Hematopoietic multipotent progenitor cell treated with erythropoietin and hydrocortisone succinate and interleukin-3 and kit ligand, for 6 days (in vitro differentiated cells): Measurements from ENCODE around the gene UCK2.

Source experiments
- DNase-seq: peaks from one replicate; pipeline ENCODE4 v3.0.0-alpha.2; 2015

The UCK2 gene

DNA sequence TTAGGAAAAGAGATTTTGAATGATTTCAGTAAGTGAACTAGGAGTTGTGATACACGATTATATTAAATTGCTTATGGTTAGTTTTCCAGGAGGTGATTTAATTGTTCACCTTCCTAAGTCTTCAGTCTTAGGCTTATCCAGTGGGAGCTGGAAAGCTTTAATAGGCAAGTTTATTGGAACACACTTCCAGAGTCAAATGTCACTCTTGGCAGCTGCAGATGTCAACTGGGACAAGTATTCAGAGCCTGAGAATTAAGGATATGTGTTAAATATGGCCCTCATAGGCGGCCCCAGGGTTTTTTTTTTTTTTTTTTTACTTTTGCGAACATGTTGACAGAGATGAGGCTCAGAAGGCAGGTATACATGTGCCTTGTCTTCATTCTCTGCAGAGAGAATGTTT is 29.2 kb downstream of the UCK2 start:
- no peak for DNase-seq

DNA sequence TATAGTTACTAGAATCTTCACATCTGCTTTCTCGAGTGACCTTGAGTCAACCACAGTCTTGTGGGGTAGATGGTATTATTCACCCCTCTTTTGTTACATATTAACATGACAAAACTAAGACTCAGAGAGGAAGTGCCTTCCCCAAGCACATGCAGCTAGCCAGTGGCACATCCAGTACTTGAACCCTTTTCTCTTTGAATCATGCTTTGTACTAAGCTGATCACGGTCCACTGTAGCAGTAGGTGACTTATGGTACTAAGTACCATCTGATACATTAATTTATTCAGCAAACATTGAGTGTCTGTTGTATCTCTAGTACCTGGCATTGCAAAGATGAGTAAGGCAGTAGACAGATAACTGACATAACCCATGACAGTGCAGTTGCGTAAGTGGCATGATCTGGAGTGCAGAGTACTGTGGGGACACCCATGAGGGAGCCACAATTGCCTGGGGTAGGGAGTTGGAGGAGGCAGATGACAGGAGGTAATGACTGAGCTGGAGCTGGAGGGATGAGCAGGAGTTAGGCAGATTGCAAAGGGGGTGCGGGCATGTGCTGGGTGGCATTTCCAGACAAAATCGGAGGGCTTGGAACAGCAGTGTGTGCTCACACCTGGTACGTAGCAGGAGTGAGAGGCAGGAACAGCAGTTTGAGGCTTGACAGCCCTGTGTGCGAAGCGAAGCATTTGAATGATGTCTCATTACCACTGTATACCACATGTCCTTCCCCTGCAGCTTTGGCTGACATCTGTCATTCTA is 29.8 kb downstream of the UCK2 start:
- peak; percentile 85 for DNase-seq

DNA sequence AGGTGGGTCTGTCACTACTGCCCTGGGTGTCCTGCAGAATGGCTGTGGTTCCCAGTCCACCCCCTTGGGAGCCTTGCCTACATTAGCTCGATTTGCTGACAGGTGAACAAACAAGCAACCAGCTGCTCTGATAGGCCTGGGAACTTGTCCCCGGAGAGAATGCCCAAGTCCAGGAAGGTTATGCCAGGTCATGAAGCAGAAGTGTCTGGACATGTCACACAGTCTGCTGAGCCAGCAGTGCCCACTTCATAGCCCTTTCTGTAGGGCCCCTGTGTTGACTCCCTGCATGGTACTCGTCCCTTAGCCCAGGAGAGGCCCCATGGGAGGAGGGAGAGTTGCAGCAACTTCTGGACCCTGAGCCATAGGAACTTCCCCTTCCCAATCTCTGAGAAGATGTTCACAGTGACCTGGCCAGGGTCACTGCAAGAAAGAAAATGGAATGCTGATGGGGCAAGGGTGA is 31.0 kb downstream of the UCK2 start:
- DNase-seq = no peak

DNA sequence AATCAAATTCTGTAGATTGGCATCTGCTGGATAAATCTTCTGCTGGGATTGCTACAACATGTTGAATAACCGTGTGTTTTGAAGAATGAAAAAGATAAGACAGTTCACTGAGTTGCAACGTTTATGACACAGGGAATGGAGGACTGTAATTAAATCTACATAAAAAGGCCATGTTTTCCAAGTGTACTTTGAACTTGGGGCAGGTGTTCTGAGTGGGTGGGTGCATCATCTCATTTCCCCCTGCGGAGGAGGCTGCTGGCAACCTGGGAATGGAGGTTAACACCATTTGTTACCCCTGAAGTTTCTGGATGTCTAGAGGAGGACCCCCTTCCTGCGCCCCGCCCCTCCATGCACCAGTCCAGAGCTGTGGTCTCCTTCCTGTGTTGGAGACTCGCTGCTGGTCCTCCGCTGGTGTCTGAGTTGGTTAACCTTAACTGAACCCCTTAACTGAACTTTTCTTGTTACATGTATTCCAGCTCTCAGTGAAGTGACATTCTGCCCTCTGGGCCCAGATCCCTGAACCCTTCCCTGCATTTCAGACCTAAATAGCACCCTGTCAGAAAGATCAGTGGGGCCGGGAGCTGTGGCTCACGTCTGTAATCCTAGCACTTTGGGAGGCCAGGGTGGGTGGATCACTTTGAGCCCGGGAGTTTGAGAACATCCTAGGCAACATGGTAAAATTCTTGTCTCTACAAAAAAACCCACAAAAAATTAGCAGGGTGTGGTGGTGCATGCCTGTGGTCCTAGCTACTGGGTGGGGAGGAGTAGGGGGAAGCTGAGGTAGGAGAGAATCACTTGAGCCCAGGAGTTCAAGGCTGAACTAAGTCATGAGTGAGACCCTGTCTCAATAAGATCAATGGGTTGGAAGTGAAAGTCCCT is 31.8 kb downstream of the UCK2 start:
- no peak for DNase-seq

DNA sequence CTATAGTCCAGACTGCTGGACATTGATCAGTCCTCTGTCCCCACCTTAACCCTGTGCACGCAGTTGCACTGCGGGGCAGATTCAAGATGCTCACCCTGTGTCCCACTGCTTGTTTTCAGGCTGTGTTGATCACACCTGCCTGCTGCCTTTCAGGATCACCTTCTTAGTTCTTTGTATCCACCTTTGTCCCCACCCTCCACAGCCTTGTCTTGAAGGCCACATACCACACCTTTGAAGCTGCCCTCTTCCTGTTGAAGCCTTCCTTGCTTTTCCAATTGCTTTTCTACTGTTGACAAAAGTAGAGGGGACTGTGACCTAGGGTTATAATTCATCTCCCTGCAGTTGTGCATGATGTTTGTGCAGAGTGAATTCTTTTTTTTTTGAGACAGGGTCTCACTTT is 32.7 kb downstream of the UCK2 start:
- DNase-seq = no peak

DNA sequence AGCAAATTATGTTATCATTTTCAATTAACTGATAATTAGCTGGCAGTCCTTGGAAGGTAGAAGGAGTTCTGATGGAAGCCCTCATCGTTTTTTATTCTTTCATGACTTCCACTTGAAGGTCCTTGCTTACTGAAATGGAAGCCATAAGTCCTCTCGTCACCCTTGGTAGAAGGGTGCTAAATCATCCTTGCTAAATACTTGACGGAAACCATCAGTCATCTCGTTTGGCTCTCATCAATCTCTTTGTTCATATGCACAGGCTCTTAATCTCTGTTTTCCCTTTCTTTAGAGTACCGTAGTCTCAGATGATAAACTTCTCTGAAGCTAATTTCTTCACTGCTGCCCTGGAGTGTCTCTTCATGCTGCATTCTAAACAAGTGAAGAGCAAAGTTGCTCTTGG is 34.5 kb downstream of the UCK2 start:
- DNase-seq = no peak

DNA sequence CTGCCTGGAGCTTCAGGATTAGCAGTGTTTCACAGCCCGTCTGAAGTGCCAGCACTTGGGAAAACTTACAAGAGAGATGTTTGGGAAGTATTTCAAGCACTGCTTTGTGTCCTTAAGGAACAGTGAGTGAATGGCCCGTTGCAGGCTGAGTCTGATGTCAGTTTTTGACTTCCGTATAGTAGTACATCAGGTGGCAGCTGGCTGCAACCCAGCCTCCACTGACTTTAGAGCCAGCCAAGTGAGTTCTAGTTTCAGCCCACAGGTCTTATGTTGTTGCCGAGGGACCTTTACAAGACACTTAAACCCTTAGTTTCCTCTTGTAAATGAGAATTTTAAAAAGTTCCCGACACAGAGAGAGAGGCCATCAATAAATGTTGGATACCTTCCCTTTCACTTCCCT is 35.0 kb downstream of the UCK2 start:
- no peak for DNase-seq

DNA sequence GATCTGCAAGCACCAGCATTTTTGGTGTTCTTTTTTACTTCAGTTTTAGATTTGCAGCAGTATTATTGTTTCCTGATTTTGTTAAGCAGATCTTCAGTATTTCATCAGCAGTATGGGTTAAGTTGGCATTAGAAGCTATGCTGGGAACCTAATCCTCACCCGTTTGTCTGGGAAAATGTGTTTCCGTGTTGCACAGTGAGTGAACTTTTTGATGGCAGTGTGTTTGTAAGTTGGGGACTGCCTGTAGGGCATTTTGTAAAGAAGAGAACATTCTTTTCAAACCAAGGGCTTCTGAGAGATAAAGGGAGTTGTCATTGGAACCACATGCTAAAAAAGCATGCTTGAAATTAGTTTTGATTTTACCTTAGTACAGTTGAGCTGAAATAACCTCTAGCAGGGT is 35.9 kb downstream of the UCK2 start:
- no peak for DNase-seq

DNA sequence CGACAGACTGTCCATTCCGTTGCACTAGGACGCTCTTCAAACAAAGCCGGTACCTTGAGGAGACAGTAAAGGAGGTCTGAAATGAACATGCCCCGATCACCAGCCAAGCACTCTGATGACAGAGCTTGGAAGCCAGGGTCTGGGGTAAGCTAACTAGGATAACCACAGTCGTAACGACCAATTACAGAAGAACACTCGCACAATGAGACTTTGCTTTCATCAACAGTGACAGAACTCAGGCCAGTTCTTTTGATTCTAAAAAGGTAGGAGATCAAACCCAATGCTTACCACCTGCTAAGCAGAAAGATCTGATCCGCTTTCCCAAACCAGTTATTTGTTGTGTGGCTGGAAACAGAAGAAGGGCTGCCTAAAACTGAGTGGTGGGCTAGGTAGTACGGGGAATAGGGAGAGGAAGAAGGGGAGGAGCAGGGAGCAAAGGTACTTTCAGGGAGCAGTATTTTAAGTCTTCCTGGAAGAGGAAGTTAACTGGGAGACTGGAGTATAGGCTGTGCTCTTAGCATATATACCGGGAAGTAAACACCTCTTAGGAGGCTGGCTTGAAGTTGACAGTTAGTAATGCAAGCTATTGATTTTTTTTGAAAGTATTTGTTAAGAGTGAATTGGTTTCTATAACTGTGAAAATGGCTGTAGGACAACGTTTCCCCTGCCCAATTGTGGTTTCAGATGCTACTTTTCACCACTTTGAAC is 38.4 kb downstream of the UCK2 start:
- DNase-seq = no peak

DNA sequence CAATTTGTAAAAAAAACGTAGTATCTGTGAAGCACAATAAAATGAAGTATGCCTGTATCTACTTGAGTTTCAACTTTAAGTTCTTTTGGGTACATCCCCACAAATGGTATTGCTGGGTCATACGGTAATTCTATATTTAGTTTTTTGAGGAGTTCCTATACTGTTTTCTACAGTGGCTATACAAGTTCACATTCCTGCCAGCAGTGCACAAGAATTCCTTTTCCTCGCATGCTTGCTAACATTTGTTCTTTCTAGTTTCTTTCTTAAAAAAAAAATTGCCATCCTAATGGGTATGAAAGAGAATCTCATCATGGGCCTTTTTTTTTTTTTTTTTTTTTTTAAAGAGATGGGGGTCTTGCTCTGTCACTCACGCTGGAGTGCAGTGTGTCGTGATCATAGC is 41.9 kb downstream of the UCK2 start:
- DNase-seq = no peak

DNA sequence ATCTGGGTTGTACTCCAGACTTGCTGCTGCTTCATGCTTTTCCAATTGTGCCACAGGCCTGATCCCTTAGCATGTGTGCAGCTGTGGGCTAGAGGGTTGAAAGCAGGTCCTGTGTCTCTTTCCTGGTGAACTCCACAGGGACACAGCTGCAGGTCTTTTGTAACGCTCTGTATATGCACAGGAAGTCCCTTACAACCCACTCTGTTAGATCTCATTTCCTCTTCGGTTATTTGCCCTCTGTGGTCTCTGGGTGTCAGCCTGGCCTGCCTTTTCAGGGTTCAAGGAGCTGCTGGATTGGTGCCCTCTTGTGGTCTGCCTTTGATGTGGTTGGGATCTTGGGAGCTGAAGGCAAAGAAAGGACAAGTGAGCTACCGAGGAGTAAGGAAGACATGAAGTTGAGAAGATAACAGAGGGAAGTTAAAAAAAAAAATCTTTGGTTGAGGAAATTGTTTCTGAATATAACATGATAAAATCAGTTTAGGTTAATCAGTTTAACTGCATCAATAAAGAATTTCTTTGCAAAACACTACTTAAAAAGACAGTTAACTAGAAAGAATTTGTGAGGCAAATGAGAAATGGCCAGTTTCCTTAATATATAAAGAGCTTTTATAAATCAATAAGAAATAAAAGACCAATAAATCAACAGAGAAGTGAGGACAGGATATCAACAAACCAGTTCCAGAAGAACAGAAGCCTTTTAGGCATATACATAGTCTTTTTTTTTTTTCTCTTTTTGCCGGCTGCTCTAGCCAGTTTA is 44.1 kb downstream of the UCK2 start:
- DNase-seq = peak; percentile 92

DNA sequence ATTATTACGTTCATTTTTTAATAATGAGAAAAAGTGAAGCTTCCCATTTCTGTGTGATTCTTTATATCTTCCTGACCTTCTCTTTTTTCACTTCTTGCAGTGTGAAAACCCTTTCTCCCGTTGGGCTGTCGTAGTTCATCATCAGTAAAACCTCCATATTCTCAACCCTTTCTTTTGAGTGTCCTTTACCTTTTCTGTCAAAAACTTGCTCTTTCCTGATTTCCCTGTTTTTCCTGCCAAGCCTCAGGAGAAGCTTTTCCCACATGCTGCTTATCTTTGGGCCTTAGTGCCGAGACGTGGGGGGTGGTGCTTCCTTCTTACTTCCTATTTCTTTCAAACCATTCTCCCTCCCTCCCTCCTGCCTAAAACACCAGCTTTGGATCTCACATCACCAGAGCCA is 46.1 kb downstream of the UCK2 start:
- no peak for DNase-seq

DNA sequence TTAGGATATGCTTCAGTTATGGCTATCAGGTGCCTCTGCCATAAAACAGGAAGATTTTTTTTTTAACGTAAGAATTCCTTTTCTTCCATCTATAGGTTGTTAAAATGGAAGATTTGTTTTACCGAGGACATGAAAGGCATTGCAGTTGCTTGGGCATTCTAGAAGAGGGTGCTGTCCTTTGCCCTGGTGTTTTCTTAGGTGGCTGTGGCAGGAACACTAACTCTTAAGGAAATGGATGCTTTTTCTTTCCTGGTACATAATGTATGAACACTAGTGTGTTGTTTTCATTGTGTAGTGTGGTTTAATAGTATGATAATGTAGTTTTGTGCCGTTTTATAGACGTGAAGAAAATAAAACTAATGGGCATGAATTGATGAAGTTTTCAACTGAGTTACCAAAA is 47.2 kb downstream of the UCK2 start:
- no peak for DNase-seq

DNA sequence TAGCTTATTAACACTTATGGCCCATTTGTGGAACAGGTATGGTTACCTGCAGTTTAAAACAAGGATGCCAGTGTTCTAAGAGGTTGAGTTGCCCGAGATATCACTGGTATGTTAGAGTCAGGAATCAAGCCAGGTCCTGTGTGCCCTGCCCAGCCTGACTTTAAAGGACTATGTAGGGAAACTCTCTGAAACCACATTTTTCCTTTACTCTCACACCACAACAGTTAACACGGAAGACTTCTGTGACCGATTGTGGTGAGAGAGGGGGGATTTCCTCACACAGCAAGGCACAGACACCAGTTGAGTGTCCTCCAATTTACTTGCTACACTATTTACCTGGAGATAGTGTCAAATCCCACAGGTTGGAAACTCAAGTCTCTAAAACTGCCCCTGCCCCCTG is 47.8 kb downstream of the UCK2 start:
- peak; percentile 50 for DNase-seq

DNA sequence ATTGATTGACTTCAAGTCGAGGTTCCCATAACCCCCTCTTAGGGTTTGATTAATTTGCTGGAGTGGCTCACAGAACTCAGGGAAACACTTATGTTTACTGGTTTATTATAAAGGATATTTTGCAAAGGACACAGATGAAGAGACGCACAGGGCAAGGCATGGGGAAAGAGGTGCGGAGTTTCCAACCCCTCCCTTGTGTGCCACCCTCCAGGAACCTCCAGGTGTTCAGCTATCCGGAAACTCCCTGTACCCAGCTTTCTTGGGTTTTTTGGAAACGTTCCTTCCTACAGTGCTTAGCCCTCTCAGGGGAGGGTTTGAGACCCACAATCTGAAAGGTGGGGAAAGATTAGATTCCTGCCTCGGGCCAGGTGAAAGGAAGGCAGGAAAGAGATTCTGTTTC is 48.2 kb downstream of the UCK2 start:
- no peak for DNase-seq

DNA sequence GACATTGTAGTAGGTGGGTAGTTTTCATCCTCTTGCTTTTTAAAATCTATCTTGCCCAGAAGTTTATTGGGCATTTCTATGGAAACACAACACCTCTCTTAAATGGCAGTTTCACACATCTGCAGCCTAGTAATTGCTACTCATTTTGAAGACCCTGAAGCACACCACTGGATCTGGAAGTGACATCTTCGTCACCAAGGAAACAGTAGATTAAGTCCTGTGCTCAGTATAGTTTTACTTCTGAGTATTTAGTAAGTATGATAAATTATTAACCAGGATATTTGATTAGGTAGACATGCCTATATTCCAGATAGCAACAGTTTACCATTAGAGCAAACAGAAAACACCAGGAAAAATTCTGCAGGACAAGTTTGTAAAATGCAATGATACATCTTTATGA is 48.7 kb downstream of the UCK2 start:
- no peak for DNase-seq

DNA sequence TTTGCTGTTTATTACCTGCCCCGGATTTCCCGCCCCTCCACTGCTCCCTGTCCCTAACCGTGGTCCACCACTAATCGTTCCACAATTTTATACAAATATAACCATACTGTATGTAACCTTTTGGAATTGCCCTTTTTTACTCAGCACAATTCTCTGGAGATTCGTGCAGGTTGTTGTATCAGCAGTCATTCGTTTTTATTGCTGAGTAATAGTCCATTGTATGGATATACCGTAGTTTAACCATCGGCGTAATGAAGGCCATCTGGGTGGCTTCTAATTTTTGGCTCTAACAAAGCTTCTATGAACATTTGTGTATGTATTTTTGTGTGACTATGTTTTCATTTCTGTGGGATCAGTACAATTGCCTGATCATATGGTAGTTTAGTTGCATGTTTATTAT is 50.0 kb downstream of the UCK2 start:
- DNase-seq = no peak

DNA sequence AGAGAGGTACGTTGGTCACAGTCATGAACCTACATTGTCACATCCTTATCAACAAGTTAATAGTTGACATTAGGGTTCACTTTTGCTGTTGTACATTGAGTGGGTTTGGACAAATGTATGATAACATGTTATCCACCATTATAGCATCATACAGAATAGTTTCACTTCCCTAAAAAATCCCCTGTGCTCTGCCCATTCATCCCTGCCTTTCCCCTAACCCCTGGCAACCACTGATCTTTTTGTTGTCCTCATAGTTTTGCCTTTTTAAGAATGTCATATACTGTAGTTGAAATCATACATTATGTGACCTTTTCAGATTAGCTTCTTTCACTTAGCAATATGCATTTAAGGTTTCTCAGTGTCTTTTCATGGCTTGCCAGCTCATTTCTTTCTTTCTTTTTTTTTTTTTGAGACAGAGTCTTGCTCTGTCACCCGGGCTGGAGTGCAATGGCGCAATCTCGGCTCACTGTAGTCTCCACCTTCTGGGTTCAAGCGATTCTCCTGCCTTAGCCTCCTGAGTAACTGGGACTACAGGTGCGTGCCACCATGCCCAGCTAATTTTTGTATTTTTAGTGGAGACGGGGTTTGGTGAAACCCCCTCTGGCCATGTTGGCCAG is 50.6 kb downstream of the UCK2 start:
- DNase-seq = no peak

DNA sequence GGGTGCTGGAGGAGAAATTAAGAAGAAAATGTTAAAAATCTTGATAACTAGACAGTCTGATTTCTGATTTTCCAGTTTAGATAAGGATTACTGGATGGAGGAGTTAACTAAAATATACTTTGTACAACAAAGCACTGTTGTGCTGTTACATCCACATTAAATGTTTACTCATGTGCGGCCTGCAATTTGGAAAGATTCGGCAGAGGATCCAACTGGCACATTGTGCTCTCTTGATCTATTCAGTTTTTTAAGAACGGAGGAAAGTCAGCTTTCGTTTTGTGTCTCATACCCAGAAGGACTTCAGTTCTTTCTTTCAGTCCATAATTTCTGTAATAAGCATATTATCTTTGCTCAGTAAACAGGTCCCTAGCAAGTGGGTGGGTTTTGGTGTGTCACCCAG is 52.5 kb downstream of the UCK2 start:
- no peak for DNase-seq

DNA sequence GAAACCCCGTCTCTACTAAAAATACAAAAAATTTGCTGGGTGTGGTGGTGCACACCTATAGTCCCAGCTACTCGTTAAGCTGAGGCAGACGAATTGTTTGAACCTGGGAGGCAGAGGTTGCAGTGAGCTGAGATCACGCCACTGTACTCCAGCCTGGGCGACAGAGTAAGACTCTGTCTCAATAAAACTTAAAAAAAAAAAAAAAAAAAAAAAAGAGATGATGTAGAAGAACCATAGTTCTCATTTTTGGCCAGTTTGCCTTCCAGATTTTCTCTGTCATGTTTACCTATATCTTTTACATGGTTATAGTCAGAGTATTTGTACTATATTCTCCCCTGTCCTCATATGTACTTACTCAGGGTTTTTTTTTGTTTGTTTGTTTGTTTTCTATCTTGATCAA is 53.6 kb downstream of the UCK2 start:
- DNase-seq = no peak

DNA sequence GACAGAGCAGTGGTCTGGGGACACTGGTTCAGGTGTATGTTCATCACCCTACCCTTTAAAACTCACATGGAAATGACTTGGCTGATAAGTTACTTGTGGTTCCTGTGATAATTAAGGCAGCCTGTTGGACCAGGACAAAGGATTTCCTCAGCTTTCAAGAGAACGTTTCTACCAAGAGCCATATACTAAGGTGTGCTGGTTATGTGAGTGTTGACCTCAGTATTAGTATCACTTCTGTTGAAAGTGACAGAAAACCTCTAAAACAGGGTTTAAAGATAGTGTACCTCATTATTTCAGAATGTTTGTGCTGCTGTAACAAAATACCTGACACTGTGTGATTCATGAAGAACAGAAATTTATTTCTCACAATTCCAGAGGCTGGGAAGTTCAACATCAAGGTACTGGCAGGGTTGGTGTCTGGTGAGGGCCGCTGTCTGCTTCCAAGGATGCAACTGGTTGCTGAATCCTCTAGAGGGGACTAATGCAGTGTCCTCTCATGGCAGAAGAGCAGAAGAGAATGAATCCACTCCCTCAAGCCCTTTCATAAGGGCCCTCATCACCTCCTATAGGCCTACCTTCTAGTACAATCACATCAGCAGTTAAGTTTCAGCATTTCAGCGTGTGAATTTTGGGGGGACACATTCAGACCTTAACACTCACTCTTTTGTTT is 54.9 kb downstream of the UCK2 start:
- no peak for DNase-seq

DNA sequence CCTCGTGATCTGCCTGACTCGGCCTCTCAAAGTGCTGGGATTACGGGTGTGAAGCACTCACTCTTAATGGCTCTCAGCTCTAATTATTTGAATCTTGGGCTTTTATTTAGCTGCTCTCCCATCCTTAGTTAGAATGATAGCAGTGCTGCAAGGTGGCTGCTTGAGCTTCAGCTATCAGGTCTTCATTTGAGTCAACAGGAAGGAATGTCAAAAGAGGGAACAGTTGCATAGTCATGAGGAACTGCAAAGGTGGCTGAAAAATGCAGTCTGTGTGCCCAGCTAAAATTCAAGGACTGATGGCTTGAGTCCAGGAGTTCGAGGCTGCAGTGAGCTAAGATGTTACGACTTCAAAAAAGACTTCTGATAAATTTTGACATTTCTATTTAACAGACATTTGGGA is 55.6 kb downstream of the UCK2 start:
- no peak for DNase-seq
